Measurements from ENCODE around the gene FARSB.

FARSB gene

DNA sequence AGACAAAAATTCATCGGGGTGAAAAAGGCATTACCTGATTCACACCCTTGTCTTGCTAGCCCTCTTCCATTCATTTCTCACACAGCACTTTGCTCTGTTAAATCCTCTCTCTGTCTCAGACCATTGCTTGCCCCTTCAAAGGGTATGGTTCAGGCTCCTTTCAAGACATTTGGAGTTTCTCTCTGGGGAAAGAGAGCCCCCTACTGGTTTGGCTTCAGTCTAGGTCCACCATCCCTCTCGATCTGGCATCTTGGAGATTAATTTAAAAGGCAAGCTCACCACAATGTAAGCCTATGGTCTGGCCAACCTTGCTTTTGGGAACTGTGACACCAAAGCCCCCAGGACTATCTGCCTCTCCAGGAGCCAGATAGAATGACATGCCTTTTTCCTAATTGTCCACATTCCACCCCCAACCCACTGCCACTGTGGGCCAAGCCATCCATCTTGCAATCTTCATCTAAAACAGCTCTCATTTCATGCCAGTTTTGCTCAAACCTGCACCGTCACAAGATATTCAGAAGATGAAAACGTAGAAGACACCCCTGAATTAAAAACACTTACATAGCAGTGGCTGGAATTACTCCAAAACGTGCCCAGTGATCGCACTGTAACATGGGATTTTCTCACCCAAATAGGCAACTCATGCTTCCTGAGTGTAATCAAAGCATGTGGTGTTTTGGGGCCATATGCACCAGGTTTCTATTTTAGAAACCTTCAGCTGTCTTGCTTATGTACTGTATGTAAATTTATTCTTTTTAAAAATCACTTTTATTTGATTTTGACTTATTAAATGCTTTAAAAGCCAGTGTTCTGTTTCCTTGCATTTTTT is 93.9 kb downstream of the FARSB start:
- no peak overlapping the region for H3K4me3 ChIP-seq (ENCODE audit: low read depth, low read length)

DNA sequence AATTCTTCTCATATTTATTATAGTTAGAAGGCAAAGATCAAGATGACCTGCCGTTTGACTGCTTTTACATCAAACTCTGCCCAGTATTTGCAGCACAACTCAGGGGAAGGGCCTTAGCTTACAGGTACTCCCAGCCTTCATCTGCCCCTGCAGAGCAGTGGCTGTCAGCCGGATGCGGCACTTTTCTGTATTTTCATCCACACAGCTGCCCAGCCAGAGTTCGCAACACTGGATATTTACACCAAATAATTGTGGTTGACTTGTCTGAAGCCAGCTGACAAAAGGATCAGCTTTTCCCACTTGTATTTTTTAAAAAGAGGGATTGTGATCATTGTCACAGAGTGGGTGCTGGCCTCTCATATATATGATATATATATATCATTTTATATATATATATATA is 94.7 kb downstream of the FARSB start:
- H3K4me3 ChIP-seq (ENCODE audit: low read depth, low read length): no peak overlapping the region

DNA sequence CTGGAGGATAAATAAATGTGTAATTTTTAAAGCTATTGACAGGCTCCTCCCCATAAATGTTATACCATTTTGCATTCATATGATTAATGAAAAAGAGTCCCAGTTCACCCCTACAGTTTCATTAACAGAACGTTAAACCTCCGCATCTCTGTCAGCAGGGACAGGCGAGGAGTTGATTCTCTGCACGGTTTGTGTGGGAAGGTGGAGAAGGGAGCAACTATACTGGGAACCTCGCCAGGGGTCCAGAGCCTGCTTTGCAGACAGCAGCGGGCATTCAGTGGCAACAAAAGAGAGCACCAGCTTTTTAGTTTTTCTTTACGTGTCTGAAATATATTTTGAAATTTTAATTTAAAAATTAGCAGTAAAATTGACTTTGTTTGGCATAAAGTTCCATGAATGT is 101.4 kb downstream of the FARSB start:
- H3K4me3 ChIP-seq (ENCODE audit: low read depth, low read length): no peak overlapping the region

DNA sequence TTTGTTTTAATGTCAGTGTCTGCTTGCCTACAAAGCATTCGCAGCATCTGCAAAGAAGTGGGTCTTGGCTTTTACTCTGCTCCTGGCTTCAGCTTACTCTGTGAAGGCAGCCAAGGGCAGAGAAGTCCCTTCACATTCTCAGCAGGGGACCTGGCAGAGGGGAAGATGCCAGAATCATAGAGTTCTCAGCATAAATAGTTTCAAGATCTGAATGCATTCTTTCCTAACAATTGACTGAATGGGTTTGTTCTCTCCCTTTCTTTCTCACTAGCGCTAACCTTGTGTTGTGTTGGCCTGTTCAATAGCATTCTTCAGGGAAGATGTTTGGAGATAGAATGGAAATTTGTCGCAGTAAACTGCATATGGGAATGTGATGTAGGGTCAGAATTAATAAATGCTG is 106.9 kb downstream of the FARSB start:
- H3K4me3 ChIP-seq (ENCODE audit: low read depth, low read length): no peak overlapping the region

DNA sequence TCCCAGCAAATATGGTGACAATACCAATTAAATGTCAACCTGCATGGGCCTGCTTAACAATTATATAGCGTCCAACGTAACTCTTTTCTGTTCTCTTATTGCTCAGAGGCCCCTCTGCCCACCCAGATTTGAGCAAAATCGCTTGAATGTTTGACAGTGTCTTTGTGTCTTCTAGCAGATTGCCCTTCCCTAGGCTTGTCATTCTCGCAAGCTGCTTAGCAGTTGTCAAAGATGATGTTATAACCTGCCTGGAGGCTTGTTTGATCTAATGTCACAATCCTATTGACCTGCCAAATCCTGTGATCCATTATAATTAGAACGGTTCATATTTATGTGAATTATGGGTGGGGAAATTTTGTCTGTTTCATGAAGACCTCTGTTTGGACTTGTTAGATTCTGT is 108.8 kb downstream of the FARSB start:
- H3K4me3 ChIP-seq (ENCODE audit: low read depth, low read length): no peak overlapping the region

DNA sequence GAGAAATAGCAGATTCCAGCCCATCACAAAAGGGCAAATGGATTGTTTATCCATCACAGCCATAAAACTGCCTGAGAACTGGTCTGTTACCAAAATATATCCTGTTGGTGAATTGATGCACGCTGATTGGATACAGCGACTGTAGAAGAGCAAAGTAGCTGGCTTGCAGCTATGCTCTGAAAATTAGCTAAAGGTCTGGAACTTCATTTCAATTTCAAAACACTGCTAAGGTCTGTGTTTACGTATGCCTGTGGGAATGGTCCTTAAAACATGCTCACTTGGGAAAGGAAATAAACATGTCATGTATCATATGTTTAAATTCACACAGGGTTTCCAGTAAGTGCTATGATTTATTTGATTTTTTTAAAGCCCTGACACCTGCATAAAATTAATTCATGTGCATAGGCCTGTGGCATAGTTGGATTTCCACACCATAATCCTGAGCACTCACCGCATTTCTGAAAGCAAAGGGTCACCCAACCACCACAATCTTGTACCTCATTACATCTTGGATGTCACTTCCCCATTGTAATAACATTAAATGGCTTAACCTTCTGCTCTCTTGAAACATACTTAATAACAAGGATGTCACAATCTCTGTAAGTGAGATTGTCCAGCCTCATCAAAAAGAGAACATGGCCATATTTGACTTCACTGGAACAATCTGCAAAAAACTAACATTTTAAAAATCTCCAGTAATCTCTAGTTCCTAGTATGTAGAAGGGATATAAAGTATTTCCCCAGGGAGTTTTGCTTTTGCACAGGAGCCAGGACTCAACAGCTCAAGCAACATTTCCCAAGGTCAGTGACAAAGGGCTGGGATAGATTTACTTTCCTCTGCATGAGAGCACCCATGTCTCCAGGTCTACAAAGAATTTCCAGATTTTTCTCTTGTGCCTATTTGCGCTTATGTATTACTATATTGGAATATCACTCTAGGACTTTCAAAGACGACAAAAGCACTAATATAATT is 109.8 kb downstream of the FARSB start:
- no peak overlapping the region for H3K4me3 ChIP-seq (ENCODE audit: low read depth, low read length)

DNA sequence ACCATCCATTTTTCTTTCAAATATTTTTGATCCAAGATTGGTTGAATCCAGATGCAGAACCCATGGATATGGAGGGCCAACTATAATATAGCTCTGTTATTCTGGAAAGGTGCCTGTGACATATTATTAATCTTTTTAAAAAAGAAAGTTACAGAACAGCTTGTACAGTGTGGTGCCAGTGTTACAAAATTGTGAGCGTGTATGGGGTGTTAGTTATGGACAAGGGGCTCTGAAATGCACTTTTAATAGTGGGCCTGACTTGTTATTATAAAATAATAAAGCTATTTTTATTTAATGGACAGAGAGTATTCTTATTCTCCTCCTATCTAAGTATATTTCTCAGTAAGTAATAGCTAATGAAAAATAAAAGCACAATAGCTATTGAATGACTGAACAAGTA is 111.2 kb downstream of the FARSB start:
- H3K4me3 ChIP-seq (ENCODE audit: low read depth, low read length): no peak overlapping the region

DNA sequence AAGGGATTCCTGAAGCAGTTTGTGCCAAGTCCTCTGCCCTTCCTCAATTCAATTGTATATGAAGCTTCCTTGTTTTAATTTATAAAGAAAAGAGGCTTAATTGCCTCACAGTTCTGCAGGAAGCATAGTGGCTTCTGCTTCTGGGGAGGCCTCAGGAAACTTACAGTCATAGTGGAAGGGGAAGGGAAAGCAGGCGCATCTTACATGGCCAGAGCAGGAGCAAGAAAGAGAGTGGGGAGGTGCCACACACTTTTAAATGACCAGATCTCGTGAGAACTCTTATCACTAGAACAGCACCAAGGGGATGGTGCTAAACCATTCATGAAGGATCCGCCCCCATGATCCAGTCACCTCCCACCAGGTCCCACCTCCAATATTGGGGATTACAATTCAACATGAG is 117.4 kb downstream of the FARSB start:
- H3K4me3 ChIP-seq (ENCODE audit: low read depth, low read length): no peak overlapping the region

DNA sequence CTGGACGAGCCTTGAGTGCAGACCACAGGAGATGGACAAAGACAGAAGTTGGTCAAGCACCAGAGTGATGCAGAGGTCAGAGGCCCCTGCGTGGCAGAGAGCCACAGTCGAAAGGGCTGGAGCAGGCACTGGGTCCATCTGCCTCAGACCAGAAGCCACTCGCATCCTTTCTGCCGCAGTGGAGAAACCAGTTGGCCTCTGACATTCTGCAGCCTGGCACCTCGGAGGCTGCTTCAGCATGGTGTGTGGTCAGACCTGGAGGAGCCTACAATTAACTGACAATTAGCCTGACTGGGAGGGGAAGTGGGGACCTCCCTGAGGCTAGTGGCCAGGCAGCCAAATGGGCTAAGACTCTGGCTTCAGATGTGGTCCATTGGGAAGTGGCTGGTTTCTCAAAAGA is 120.4 kb downstream of the FARSB start:
- no peak overlapping the region for H3K4me3 ChIP-seq (ENCODE audit: low read depth, low read length)

DNA sequence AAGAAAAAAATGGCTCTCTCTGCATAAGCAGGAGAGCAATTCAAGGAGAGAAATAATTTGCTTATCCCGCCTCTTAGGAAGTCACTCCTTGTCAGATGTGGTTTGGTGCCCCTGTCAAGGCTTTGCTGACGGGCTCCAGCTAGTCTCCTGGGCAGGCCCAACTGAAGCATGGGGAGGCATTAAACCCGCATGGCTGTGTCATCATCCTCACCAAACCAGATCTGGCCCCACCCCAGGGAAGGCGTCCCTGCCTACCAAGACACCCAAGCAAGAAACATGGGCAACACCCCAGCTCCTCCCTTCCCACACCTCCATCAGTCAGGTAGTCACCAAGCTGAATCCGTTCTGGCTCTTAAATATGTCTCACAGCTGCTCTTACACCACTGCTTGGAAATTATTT is 123.6 kb downstream of the FARSB start:
- H3K4me3 ChIP-seq (ENCODE audit: low read depth, low read length): no peak overlapping the region

DNA sequence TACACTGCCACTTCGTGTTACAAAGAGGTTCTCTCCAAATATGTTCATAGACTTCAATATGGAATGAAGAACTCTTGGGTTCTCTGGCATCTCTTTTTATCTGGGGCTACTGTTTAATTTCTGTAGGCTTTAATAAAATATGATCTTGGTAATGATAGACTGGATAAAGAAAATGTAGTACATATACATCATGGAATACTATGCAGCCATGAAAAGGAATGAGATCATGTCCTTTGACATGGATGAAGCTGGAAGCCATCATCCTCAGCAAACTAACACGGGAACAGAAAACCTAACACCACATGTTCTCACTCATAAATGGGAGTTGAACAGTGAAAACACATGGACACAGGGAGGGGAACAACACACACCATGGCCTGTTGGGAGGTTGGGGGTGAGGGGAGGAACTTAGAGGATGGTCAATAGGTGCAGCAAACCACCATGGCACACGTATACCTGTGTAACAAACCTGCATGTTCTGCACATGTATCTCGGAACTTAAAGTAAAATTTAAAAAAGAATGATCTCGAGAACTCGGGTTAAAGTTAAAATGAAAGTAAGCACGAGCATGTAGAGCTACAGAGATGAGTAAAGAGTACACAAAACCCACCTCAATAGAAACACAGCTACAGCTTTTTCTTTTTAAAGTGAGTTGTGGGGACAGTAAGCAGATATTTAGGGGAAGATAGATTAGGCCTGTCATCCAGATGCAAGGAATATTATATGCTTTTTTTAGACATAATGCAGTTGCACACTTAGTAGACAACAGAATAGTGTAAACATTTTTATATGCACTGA is 129.2 kb downstream of the FARSB start:
- H3K4me3 ChIP-seq (ENCODE audit: low read depth, low read length): no peak overlapping the region

DNA sequence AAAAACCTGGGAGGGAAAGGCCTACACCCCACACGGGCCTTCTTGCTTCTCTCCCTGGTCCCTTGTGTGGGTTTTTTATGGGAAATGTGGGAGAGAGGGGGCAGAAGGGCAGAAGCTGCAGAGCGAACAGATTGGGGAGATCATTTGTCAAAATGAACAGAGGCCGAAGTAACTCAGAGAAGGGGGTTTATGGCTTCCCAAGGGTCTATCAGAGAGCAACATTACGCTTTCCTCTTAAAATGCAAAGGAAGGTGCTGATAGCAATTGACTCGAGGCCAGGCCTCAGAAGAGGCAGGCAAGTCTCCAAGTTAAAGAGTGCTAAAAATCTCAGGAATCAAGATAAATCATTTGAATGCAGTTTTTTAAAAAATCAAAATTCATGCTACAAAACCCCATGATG is 130.1 kb downstream of the FARSB start:
- H3K4me3 ChIP-seq (ENCODE audit: low read depth, low read length): no peak overlapping the region

DNA sequence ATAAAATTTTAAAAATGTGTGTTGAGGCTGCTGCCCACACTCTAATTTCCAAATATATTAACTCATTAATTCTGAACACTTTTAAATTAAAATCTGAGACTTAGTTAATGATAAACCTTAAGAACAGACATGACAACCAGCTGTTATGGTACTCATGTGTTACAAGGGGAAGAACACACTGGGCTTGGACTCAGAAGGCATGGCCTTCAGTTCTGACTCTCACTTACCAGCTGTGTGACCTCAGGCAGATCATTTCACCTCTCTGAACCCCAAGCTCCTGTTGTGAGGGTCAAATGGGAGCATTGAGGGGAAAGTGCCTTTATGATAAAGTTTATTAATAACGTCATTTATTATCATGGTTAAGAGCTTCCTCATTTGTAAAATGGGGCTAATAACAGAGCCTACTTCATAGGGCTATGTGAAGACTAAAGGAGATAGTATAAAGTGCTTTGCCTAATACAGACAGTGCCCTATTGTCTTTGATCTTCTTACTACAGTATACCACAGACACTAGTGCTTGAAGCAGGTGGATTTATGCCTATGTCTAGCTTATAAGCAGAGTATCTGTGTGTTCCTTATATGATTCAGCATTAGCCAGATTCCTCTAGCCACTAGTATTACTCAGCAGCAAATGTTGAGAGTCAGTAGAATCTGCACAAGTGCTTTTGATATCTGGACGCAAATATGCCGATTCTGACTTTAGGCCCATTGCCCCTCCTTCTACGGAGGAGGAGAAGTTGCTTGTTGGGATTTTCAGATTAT is 131.9 kb downstream of the FARSB start:
- no peak overlapping the region for H3K4me3 ChIP-seq (ENCODE audit: low read depth, low read length)

DNA sequence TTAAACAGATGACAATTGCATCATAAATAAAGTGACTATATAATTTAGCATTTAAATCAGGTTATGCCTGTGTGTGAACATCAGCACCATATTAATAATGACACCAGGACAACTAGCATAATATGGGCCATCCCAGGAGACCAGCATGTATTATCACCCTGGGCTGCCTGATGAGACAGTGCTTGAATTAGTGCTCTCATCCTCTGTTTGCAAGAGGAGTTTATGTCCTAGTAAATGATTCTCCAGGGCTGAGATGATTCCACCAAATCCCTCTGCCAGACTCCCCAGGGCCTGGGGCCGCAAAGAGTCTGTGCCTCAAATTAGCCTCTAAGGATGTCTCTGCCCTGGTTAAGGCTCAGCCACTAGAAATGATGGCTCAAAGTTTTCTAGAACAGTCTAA is 133.8 kb downstream of the FARSB start:
- H3K4me3 ChIP-seq (ENCODE audit: low read depth, low read length): no peak overlapping the region

DNA sequence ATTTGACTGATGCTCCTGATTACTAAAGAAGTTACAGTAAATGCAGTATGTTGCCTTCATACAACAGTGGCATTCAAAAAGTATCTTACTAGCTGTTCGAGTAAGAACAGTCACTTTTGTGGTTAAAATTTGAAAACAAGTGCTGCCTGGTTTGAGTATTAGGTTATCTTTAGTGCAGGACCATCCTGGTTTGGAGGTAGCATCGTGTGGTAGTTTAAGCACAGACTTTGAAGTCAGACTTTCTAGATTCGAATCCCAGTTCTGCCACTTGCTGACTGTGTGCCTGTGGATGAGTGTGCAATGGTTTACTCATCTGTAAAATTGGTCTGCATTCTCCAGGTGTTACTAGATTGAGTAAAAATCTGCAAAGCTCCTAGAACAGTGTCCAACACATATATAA is 134.8 kb downstream of the FARSB start:
- H3K4me3 ChIP-seq (ENCODE audit: low read depth, low read length): no peak overlapping the region

All from iPS-11a (cell line).